GM18502 (cell line): ENCODE measurements around the gene HMG20A.

Source experiments
- ATAC-seq: cut with Tn5 transposase; IDR thresholded peaks from one replicate; pipeline ENCODE4 v1.9.1; 2021; ENCODE audit warnings: mild to moderate bottlenecking; ENCODE audit not compliant: unreplicated experiment, poor library complexity

HMG20A gene

GRCh38 chr15:77473328-77473727 is 52.6 kb downstream of the HMG20A start:
- no peak for ATAC-seq

- ATAC-seq = no peak
Observed at GRCh38 chr15:77474310-77474988, 53.8 kb downstream of the HMG20A start.

- ATAC-seq = no peak
Observed at GRCh38 chr15:77475001-77475400, 54.3 kb downstream of the HMG20A start.

GRCh38 chr15:77475898-77476297 is 55.2 kb downstream of the HMG20A start:
- ATAC-seq = no peak

GRCh38 chr15:77476995-77477394 is 56.3 kb downstream of the HMG20A start:
- ATAC-seq = no peak

GRCh38 chr15:77478051-77478450 is 57.4 kb downstream of the HMG20A start:
- no peak for ATAC-seq

- ATAC-seq = no peak
Observed at GRCh38 chr15:77479015-77479414, 58.3 kb downstream of the HMG20A start.

- no peak for ATAC-seq
Observed at GRCh38 chr15:77480859-77481633, 60.4 kb downstream of the HMG20A start.

- ATAC-seq = no peak
Observed at GRCh38 chr15:77481670-77482069, 61.0 kb downstream of the HMG20A start.

- ATAC-seq = no peak
Observed at GRCh38 chr15:77482570-77482969, 61.9 kb downstream of the HMG20A start.

GRCh38 chr15:77483425-77484140 is 62.9 kb downstream of the HMG20A start:
- no peak for ATAC-seq

- no peak for ATAC-seq
Observed at GRCh38 chr15:77484994-77485393, 64.3 kb downstream of the HMG20A start.

GRCh38 chr15:77486542-77487468 is 66.1 kb downstream of the HMG20A start:
- ATAC-seq = no peak

- ATAC-seq = no peak
Observed at GRCh38 chr15:77487469-77487842, 66.8 kb downstream of the HMG20A start.

- no peak for ATAC-seq
Observed at GRCh38 chr15:77487888-77488287, 67.2 kb downstream of the HMG20A start.

GRCh38 chr15:77489647-77490046 is 69.0 kb downstream of the HMG20A start:
- no peak for ATAC-seq

GRCh38 chr15:77493324-77493907 is 72.7 kb downstream of the HMG20A start:
- no peak for ATAC-seq

GRCh38 chr15:77494073-77494867 is 73.6 kb downstream of the HMG20A start:
- no peak for ATAC-seq

- ATAC-seq = no peak
Observed at GRCh38 chr15:77494964-77495363, 74.3 kb downstream of the HMG20A start.
